Stomach (tissue), 4 donors: Measurements from ENCODE around the gene CXCL14.

Experiments
- POLR2A ChIP-seq, 4 donors: fragments of 450-650 bp; IDR thresholded peaks; one replicate each; pipeline ENCODE4 v1.6.1; 2016; ENCODE audit warnings: antibody characterized with exemption in 4 of 4, control low read depth in 2 of 4, mild to moderate bottlenecking in 1 of 4, moderate library complexity in 1 of 4
- POLR2AphosphoS5 ChIP-seq, 3 donors: sonication (generic); formaldehyde crosslinking; IDR thresholded peaks; one replicate each; pipeline ENCODE4 v1.6.1; 2016; ENCODE audit warnings: antibody characterized with exemption in 3 of 3
- TF ChIP-seq, protein P1 (sequence below), 7 experiments: fragments of 450-650 bp in 4 of 7; fragments of 200-600 bp in 3 of 7; sonication (generic) in 3 of 7; IDR thresholded peaks; one replicate each; pipeline ENCODE4 v1.5.1; 2016 to 2019; ENCODE audit warnings: antibody characterized with exemption in 7 of 7, control low read depth in 2 of 7, mild to moderate bottlenecking in 1 of 7

DNA sequence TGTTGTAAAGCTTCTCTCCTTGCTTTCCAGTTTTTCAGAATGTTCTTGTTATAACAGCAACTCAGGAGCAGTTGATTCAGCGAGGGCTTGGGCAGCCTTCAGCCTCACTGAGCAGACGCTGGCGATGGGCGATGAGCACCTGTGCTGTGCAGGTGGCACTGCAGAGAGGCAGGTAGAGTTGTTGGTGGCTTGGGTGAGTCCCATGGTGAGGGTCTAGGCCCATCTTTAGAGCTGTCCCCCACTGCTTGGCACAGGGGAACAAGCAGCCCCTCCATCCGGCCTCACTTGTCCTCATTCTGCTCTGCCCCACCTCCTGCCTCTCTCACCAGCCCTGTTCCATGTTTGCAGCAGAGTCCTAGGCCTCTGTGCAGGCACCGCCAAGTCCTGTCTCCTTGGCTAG is 6.1 kb upstream of the CXCL14 start:
- TF ChIP-seq, protein P1, sequence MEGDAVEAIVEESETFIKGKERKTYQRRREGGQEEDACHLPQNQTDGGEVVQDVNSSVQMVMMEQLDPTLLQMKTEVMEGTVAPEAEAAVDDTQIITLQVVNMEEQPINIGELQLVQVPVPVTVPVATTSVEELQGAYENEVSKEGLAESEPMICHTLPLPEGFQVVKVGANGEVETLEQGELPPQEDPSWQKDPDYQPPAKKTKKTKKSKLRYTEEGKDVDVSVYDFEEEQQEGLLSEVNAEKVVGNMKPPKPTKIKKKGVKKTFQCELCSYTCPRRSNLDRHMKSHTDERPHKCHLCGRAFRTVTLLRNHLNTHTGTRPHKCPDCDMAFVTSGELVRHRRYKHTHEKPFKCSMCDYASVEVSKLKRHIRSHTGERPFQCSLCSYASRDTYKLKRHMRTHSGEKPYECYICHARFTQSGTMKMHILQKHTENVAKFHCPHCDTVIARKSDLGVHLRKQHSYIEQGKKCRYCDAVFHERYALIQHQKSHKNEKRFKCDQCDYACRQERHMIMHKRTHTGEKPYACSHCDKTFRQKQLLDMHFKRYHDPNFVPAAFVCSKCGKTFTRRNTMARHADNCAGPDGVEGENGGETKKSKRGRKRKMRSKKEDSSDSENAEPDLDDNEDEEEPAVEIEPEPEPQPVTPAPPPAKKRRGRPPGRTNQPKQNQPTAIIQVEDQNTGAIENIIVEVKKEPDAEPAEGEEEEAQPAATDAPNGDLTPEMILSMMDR (IDR thresholded peaks at IDR 0.05): no peak
- TF ChIP-seq POLR2A (IDR thresholded peaks at IDR 0.05) (no peak), POLR2AphosphoS5 (IDR thresholded peaks at IDR 0.05) (no peak)
